Small intestine (tissue), 7 donors: Measurements from ENCODE around the gene TOE1. TPM values are rescaled to one million over a fixed set of nuclear protein-coding genes. Genes with fewer than 3 reads are reported as not detected.

Source experiments
- DNase-seq, 2 donors: peaks; one replicate each; pipeline versions ENCODE4 v3.0.0 to v3.0.0-alpha.2; 2013
- FAIRE-seq: peaks from 2 replicates; lab custom pipeline; 2012; peaks lifted over from hg19 to GRCh38; lab: Jason Lieb, UNC
- H3K27ac ChIP-seq, 3 donors: one replicate each; pipeline ENCODE4 v1.5.1; 2013; ENCODE audit warnings: low read length in 2 of 3, mild to moderate bottlenecking in 2 of 3, control low read depth in 1 of 3, inconsistent platforms in 1 of 3, low read depth in 1 of 3, moderate library complexity in 1 of 3
- H3K27me3 ChIP-seq, 3 donors: one replicate each; pipeline ENCODE4 v1.6.1; 2013; ENCODE audit warnings: low read length in 3 of 3, inconsistent platforms in 1 of 3; ENCODE audit not compliant: control insufficient read depth in 3 of 3, insufficient read depth in 3 of 3
- H3K36me3 ChIP-seq, 3 donors: one replicate each; pipeline ENCODE4 v1.6.1; 2013; ENCODE audit warnings: low read length in 3 of 3, inconsistent platforms in 1 of 3, low read depth in 1 of 3, mild to moderate bottlenecking in 1 of 3, moderate library complexity in 1 of 3; ENCODE audit not compliant: control insufficient read depth in 3 of 3, insufficient read depth in 2 of 3
- H3K4me1 ChIP-seq, 3 donors: one replicate each; pipeline ENCODE4 v1.6.1; 2013; ENCODE audit warnings: low read length in 2 of 3, inconsistent platforms in 1 of 3, low read depth in 1 of 3, mild to moderate bottlenecking in 1 of 3, moderate library complexity in 1 of 3; ENCODE audit not compliant: control insufficient read depth in 3 of 3, insufficient read depth in 2 of 3
- H3K4me3 ChIP-seq, 3 donors: one replicate each; pipeline ENCODE4 v1.5.1; 2013; ENCODE audit warnings: low read length in 3 of 3, control low read depth in 1 of 3, inconsistent platforms in 1 of 3, low read depth in 1 of 3, mild to moderate bottlenecking in 1 of 3, moderate library complexity in 1 of 3
- H3K9me3 ChIP-seq, 2 donors: one replicate each; pipeline ENCODE4 v1.6.1; 2013; ENCODE audit warnings: low read depth in 1 of 2, low read length in 1 of 2; ENCODE audit not compliant: control insufficient read depth in 2 of 2, insufficient read depth in 1 of 2
- WGBS, 3 donors: extraction: QIAGEN DNeasy Blood & Tissue Kit; methylation state at CpG; one replicate each; pipeline ENCODE4 v1.1.7; 2013; 5-methylcytosine and 5-hydroxymethylcytosine counted together
- polyA plus RNA-seq, 4 donors: library from polyadenylated mRNA; stranded (reverse) in 3 of 4; unstranded in 1 of 4; fragments of 200-250 nt in 3 of 4; fragments of 120-200 nt in 1 of 4; gene quantifications; one replicate each; pipeline versions ENCODE4 v1.2.1 to v1.2.3, GENCODE V29; 2013
- donor health status: healthy with polysubstance abuse.
- donor health status: control.
- donor health status: control.
- donor health status: Bipolar disorder and iron deficiency.
- donor health status: healthy.

The TOE1 gene
- polyA plus RNA-seq, 4 donors, result 9.6 to 18.4 (median 13.8) TPM

DNA sequence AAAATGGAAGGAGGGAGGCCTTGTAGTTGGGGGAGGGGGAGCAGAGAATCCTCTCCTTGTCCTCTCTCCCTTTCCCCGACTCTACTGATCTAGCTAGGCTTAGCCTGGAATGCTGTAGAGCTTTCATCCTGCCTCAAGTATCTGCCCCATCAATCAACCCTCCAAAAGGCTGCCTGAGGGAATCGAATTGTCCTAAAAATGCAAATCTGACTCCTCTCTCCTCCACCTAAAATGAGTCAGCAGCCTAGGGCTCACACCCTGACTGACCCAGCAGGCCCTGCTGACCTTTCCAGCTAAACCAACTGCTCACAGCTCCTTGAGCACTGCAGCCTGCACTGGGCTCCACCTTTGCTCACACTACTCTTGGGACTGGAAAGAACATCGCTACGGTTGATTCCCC is 10.5 kb upstream of the TOE1 start:
- DNase-seq (no peak), FAIRE-seq (no peak)
- WGBS, 3 donors, result 73 to 81% (median 79%) methylated on average over 3 to 4 of the region's 4 CpGs

GRCh38 chr1:45331436-45332345 is 8.3 kb upstream of the TOE1 start:
- H3K9me3 ChIP-seq, result no peaks in the 10 kb centered on the region
- FAIRE-seq, result no peak
- 94 to 97% (median 95%) methylated on average over 17 to 18 of the region's 18 CpGs for WGBS, 3 donors

More for the DNA sequence above, 10.5 kb upstream of the TOE1 start:
- Histone ChIP-seq H3K36me3 (peaks cover 4 to 64% (median 5%) of the 10 kb centered on the region in 3 donors), H3K27ac (no peak overlapping the region), H3K4me3 (no peak overlapping the region), H3K4me1 (peaks cover 0 to 24% (median 2%) of the 10 kb centered on the region in 3 donors), H3K9me3 (no peaks in the 10 kb centered on the region), H3K27me3 (no peaks in the 10 kb centered on the region)

GRCh38 chr1:45332346-45332720 is 7.6 kb upstream of the TOE1 start:
- WGBS, 3 donors, result 90 to 96% (median 92%) methylated on average over 9 to 10 of the region's 10 CpGs

More at GRCh38 chr1:45331436-45332345, 8.3 kb upstream of the TOE1 start:
- Histone ChIP-seq H3K27ac (no peak overlapping the region), H3K4me3 (no peak overlapping the region), H3K27me3 (no peaks in the 10 kb centered on the region), H3K36me3 (peaks cover 4 to 66% (median 5%) of the 10 kb centered on the region in 3 donors), H3K4me1 (peaks cover 2 to 41% (median 5%) of the 10 kb centered on the region in 3 donors)
- DNase-seq, result no peak

GRCh38 chr1:45334308-45335245 is 5.4 kb upstream of the TOE1 start:
- WGBS, 3 donors, result 69 to 81% (median 79%) methylated on average over 9 of the region's 9 CpGs
- DNase-seq (peak in 1 of 2 donors; percentile 47), FAIRE-seq (no peak)
- Histone ChIP-seq H3K36me3 (peaks cover 4 to 47% (median 5%) of the 10 kb centered on the region in 3 donors), H3K27ac (peak overlapping the region in 2 of 3 donors; percentile 59 to 82), H3K27me3 (no peaks in the 10 kb centered on the region), H3K4me3 (no peak overlapping the region), H3K4me1 (peaks cover 7 to 52% (median 8%) of the 10 kb centered on the region in 3 donors), H3K9me3 (no peaks in the 10 kb centered on the region)

More at GRCh38 chr1:45332346-45332720, 7.6 kb upstream of the TOE1 start:
- no peak overlapping the region for H3K27ac ChIP-seq
- peaks cover 2 to 44% (median 6%) of the 10 kb centered on the region in 3 donors for H3K4me1 ChIP-seq
- H3K9me3 ChIP-seq, result no peaks in the 10 kb centered on the region
- peaks cover 4 to 66% (median 5%) of the 10 kb centered on the region in 3 donors for H3K36me3 ChIP-seq
- DNase-seq (no peak), FAIRE-seq (no peak)
- H3K4me3 ChIP-seq, result no peak overlapping the region
- no peaks in the 10 kb centered on the region for H3K27me3 ChIP-seq

GRCh38 chr1:45335855-45336324 is 4.1 kb upstream of the TOE1 start:
- Histone ChIP-seq H3K9me3 (no peaks in the 10 kb centered on the region), H3K36me3 (peaks cover 4 to 36% (median 5%) of the 10 kb centered on the region in 3 donors), H3K4me3 (no peak overlapping the region), H3K27me3 (no peaks in the 10 kb centered on the region), H3K4me1 (peaks cover 7 to 55% (median 10%) of the 10 kb centered on the region in 3 donors), H3K27ac (peak overlapping the region; percentile 25 to 82 (median 59))
- FAIRE-seq (no peak), DNase-seq (peak; percentile 89 to 96)
- 16 to 61% (median 37%) methylated on average over 4 of the region's 4 CpGs for WGBS, 3 donors

DNA sequence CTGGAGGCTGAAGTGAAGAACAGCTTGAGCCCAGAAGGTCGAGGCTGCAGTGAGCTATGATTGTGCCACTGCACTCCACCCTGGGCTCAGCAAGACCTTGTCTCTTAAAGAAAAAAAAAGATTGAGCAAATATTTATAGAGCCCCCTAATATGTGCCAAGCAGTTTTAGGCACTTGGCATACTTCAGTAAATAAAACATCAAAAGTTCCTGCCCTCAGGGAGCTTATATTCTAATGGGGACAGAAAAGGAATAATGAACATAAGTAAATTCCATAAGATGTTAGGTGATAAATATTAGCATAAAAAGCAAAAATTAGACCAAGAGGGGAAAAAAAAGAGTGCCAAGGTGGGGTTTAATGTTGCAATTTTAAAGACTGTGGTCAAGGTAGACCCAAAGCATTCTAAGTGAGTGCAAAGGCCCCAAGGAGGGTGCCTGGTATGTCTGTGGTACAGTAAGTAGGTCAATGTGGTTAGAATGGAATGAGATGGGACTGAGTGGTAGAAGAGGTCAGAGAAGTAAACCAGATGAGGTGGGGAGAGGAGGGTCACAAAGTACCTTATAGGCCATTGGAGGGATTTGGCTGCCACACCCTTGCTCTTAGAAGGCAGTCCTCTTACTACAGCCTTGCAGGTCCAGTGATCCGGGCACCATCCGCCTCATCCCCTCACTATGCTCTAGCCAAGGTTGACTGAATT is 2.2 kb upstream of the TOE1 start:
- Histone ChIP-seq H3K27ac (peak overlapping the region in 1 of 3 donors; percentile 82), H3K27me3 (no peaks in the 10 kb centered on the region), H3K36me3 (peaks cover 0 to 32% (median 6%) of the 10 kb centered on the region in 3 donors), H3K4me1 (peaks cover 10 to 64% (median 13%) of the 10 kb centered on the region in 3 donors), H3K9me3 (no peaks in the 10 kb centered on the region), H3K4me3 (no peak overlapping the region)
- 73 to 91% (median 87%) methylated on average over 3 of the region's 3 CpGs for WGBS, 3 donors
- DNase-seq, result no peak
- no peak for FAIRE-seq

DNA sequence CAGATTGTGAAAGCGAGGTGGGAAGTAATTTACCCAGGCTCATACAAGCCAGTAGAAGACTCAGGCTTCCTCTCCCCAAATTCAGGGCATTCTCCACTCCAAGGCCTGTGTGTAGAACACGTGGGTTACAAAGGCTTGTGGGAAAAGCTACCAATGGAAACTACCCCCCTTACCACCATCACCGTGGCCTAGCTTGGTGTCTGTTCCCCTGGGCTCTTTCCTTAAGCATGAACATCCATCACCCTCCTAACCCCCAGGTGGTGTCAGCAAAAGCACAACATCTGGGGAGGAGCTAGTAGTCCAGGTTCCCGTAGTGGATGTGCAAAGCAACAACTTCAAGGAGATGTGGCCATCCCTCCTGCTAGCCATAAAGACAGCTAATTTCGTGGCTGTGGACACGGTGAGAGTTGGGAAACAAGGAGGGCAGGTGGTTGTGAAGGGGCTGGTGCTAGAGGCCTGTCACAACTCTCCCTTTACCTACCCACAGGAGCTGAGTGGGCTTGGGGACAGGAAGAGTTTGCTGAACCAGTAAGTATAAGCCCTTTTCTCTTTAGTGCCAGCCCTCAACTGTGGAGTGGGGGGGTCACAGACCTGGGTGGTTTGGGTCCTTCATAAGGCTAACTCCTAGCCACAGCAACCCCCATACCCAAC is 971 bp downstream of the TOE1 start:
- Histone ChIP-seq H3K4me3 (peak overlapping the region; percentile 64 to 90 (median 86)), H3K27ac (peak overlapping the region in 2 of 3 donors; percentile 97 to 99), H3K27me3 (no peaks in the 10 kb centered on the region), H3K4me1 (peaks cover 6 to 42% (median 12%) of the 10 kb centered on the region in 3 donors), H3K36me3 (peaks cover 6 to 39% (median 24%) of the 10 kb centered on the region in 3 donors), H3K9me3 (no peaks in the 10 kb centered on the region)
- DNase-seq, result no peak
- no peak for FAIRE-seq
- WGBS, 3 donors, result 6 to 21% (median 11%) methylated on average over 6 of the region's 6 CpGs
